Measurements from ENCODE around the gene SMYD3. TPM values are rescaled to one million over a fixed set of nuclear protein-coding genes. Genes with fewer than 3 reads are reported as not detected.

Gene SMYD3
- total and polyA plus RNA-seq, 4 donors: 10.5 to 40.1 (median 32.5) TPM

GRCh38 chr1:246526380-246526779 is 19.3 kb upstream of the SMYD3 start:
- Histone ChIP-seq H3K4me3 (no peak overlapping the region), H3K36me3 (ENCODE audit: control insufficient read depth in 4 of 4, insufficient read depth in 4 of 4, low read length in 4 of 4) (no peaks in the 10 kb centered on the region), H3K4me1 (ENCODE audit: control insufficient read depth in 5 of 5, insufficient read depth in 5 of 5, low read length in 5 of 5) (peaks cover 0 to 4% (median 0%) of the 10 kb centered on the region in 5 donors), H3K9ac (ENCODE audit: insufficient read depth in 1 of 2, low read length in 2 of 2) (no peak overlapping the region), H3K27me3 (ENCODE audit: control insufficient read depth in 3 of 3, insufficient read depth in 3 of 3, low read length in 2 of 3) (no peaks in the 10 kb centered on the region), H3K27ac (ENCODE audit: low read depth in 1 of 2, low read length in 1 of 2) (no peak overlapping the region), H3K9me3 (ENCODE audit: control insufficient read depth in 4 of 4, insufficient read depth in 3 of 4, low read length in 3 of 4) (peaks cover 0 to 11% (median 5%) of the 10 kb centered on the region in 4 donors)
- no peak for TF ChIP-seq CTCF (IDR thresholded peaks at IDR 0.05; ENCODE audit: control extremely low read depth, extremely low read depth)
- ATAC-seq (ENCODE audit: insufficient read depth, low FRiP score) (no peak), DNase-seq (no peak)
- 86 to 95% methylated on average over 4 of the region's 4 CpGs for WGBS, 2 donors

GRCh38 chr1:246519514-246519913 is 12.4 kb upstream of the SMYD3 start:
- H3K4me1 ChIP-seq (ENCODE audit: control insufficient read depth in 5 of 5, insufficient read depth in 5 of 5, low read length in 5 of 5): no peaks in the 10 kb centered on the region
- H3K4me3 ChIP-seq: no peak overlapping the region
- TF ChIP-seq CTCF (IDR thresholded peaks at IDR 0.05; ENCODE audit: control extremely low read depth, extremely low read depth): no peak
- no peak overlapping the region for H3K9ac ChIP-seq (ENCODE audit: insufficient read depth in 1 of 2, low read length in 2 of 2)
- peaks cover 0 to 22% (median 5%) of the 10 kb centered on the region in 4 donors for H3K9me3 ChIP-seq (ENCODE audit: control insufficient read depth in 4 of 4, insufficient read depth in 3 of 4, low read length in 3 of 4)
- H3K27ac ChIP-seq (ENCODE audit: low read depth in 1 of 2, low read length in 1 of 2): no peak overlapping the region
- H3K36me3 ChIP-seq (ENCODE audit: control insufficient read depth in 4 of 4, insufficient read depth in 4 of 4, low read length in 4 of 4): no peaks in the 10 kb centered on the region
- no peak for ATAC-seq (ENCODE audit: insufficient read depth, low FRiP score)
- DNase-seq: no peak
- H3K27me3 ChIP-seq (ENCODE audit: control insufficient read depth in 3 of 3, insufficient read depth in 3 of 3, low read length in 2 of 3): no peaks in the 10 kb centered on the region
- 98 to 100% methylated on average over 1 of the region's 1 CpG for WGBS, 2 donors

GRCh38 chr1:246518456-246519205 is 11.6 kb upstream of the SMYD3 start:
- Histone ChIP-seq H3K9me3 (ENCODE audit: control insufficient read depth in 4 of 4, insufficient read depth in 3 of 4, low read length in 3 of 4) (peaks cover 0 to 26% (median 5%) of the 10 kb centered on the region in 4 donors), H3K27me3 (ENCODE audit: control insufficient read depth in 3 of 3, insufficient read depth in 3 of 3, low read length in 2 of 3) (no peaks in the 10 kb centered on the region), H3K9ac (ENCODE audit: insufficient read depth in 1 of 2, low read length in 2 of 2) (no peak overlapping the region), H3K4me1 (ENCODE audit: control insufficient read depth in 5 of 5, insufficient read depth in 5 of 5, low read length in 5 of 5) (no peaks in the 10 kb centered on the region), H3K36me3 (ENCODE audit: control insufficient read depth in 4 of 4, insufficient read depth in 4 of 4, low read length in 4 of 4) (no peaks in the 10 kb centered on the region), H3K27ac (ENCODE audit: low read depth in 1 of 2, low read length in 1 of 2) (no peak overlapping the region), H3K4me3 (no peak overlapping the region)
- no peak for ATAC-seq (ENCODE audit: insufficient read depth, low FRiP score)
- WGBS, 2 donors: 89 to 95% methylated on average over 17 of the region's 17 CpGs
- no peak for DNase-seq
- TF ChIP-seq CTCF (IDR thresholded peaks at IDR 0.05; ENCODE audit: control extremely low read depth, extremely low read depth): no peak
